Hematopoietic multipotent progenitor cell treated with erythropoietin and hydrocortisone succinate and interleukin-3 and kit ligand, for 6 days (in vitro differentiated cells): ENCODE measurements around the gene STOX2.

Experiments used
- DNase-seq: peaks from one replicate; pipeline ENCODE4 v3.0.0-alpha.2; 2015

Gene STOX2

GRCh38 chr4:183987987-183988392, 82.9 kb downstream of the STOX2 start:
- DNase-seq = peak; percentile 32

- no peak for DNase-seq
Measured at GRCh38 chr4:183988874-183989273, 83.8 kb downstream of the STOX2 start.

DNA sequence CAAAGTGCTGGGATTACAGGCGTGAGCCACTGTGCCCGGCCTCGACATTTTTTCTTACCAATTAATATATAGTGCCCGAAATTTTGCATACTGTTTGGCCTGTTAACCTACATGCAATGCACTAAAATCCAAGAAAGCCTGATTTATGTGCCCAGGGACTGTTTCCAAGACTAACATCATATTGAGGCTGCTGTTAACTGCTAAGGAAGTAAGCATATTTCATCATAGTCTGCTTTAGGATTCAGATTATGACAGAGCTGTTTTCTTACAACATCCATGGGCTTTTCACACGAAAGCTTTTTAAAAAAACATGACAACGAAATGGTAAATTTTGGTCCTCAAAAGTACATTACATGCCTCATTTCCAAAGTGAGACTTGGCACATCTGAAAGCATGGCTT, 84.4 kb downstream of the STOX2 start:
- peak; percentile 41 for DNase-seq

GRCh38 chr4:183989931-183990330, 84.8 kb downstream of the STOX2 start:
- no peak for DNase-seq

DNA sequence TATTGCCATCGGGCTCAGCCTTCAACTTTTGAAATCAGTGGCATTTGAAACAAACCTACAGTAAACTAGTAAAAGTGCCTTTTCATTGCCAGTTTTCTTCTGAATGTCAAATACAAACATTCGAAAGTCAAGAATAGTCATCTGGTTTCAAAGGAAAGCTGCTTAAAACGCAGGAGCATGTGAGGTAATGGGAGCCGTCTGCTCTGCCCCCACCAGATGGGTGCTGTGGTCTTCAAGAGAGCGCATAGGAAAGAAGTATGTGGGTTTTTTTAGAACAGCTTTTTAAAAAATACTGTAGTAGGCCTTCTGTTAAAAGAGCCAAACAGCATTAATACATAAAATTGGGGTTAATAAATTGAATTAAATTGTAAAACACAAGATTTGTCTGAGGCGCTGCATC, 88.6 kb downstream of the STOX2 start:
- DNase-seq = no peak

- no peak for DNase-seq
Measured at GRCh38 chr4:183995570-183995969, 90.5 kb downstream of the STOX2 start.

- DNase-seq = no peak
Measured at GRCh38 chr4:183996868-183997267, 91.8 kb downstream of the STOX2 start.

DNA sequence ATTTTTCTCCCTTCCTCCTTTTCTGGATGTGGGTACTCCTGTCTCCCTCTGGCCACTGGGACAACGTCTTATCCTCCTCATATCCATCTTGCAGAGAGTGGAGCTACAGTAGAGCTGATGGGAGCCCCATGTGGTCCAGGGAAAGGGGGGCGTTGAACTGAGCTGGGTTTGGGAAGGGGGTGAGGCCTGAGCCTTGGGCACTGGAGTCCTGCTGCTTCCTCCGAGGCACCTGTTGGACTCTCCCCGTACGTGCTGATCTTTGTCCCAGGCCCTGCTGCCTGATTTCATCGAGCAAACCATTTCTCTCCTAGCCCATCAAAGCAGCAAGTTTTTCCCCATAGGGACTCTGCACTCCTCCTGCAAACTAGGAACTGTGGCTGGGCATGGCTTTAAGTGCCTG, 94.3 kb downstream of the STOX2 start:
- DNase-seq = no peak

- no peak for DNase-seq
Measured at GRCh38 chr4:184000457-184001396, 95.6 kb downstream of the STOX2 start.

GRCh38 chr4:184003433-184003832, 98.3 kb downstream of the STOX2 start:
- DNase-seq = no peak

DNA sequence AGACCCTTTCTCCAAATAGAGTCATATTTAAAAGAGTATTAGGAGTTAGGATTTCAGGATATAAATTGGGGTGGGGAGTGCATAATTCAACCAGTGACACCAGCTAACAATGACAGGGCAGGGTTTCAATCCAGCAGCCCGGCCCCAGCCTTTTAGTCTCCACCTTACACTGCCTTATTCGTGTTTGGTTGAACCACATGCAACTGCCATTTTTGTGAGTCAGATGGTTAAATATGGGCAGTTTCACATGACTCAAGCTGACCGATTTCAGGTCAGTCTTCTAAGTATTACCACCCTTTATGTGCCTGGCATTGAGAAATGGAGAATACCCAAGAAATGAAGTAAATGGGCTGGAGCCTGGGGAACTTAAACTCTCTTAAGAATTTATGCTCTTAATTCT, 102.8 kb downstream of the STOX2 start:
- DNase-seq = no peak

DNA sequence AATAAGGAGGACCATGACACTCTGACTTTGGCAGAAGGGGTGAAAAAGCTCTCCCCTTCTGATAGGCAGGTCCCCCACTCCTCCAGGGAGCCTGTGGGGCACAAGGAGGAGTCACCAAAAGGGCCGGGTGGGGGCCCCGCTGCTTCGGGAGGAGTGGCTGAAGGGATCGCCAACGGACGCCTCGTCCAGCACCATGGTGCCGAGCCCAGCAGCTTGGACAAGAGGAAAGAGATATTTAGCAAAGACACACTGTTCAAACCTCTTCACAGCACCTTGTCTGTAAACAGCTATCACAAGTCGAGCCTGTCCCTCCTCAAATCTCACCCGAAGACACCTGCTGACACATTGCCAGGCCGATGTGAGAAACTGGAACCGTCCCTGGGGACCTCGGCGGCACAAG, 105.6 kb downstream of the STOX2 start:
- DNase-seq = no peak

DNA sequence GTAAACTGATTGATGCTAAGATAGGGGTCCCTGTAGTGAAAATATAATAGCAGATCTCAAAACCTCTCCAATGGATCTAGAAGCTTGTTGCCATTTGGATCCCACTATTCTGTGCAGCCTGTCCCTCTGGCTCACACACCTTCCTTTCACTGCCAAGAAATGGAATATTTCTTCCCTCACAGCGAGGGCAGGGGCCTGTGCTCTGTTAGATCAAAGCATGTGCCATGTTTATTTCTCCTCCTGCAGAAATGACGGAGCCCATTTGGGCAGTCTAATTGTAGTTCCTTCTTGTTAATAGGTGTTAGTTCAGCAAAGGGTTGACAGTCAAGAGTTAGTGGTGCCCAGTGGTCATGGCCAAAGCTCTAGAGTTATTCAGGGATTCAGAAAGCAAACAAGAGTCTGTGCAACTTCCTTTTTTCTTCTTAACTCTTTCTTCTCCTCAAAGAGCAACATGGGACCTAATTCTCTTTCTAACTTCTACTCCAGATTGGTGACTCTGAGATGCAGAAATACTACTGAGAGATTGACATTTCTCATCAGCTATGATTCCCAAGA, 106.8 kb downstream of the STOX2 start:
- peak; percentile 40 for DNase-seq

- DNase-seq = peak; percentile 69
Measured at GRCh38 chr4:184012937-184013336, 107.8 kb downstream of the STOX2 start.

DNA sequence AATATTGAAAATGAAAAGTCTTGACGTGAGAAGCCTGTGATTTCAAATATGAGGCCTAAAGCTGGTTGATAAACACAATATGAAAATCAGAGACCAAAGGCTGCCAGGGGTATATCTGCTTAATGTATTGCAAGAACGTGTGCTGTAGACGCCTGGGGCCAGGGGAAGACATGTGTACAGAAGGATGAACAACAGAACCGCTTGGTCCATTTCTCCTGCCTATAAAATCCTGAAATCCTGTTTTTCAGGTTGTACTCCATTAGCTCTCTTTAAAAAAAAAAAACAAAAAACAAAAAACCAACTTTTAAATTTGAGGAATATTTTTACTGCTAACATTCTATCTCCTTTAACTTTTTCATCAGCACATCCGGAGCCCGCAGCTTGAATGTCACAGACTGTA, 109.2 kb downstream of the STOX2 start:
- no peak for DNase-seq

DNA sequence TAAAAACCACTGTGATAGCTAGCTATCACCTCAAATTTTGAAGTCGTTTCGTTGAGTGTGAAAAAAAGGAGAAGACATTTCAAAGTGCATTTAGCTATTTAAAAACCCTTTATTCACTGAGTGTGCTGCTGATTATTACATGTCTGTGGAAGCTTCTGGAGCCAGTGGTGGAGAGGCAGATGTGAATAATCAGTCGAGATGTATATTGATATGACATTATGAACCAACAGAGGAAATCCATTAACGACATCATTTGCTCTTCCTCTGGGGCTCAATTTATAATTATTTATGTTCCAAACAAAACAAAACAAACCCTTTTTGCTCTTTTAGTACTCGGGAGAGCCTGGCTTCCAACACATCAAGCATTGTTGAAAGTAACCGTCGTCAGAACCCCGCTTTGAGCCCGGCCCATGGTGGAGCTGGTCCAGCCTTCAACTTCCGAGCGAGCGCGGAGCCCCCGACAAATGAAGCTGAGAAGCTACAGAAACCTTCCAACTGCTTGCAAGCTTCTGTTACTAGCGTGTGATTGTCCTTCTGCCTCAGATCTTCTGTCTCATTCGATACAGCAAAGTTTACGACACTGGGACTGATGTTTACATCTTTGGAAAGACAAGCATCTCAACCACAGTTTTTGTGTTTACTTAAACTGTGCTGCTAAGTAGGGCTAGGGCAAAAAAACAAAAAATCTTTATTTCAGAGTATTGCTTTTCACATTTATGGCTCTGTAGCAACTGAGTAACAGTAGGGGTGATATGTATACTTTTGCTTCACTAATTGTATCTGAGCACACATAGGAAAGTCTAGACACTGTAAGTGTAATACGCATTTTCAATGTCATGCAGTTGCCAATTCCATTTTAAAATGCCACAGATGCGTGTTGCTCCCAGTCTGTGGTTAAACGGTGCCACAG, 111.9 kb downstream of the STOX2 start:
- DNase-seq = no peak

DNA sequence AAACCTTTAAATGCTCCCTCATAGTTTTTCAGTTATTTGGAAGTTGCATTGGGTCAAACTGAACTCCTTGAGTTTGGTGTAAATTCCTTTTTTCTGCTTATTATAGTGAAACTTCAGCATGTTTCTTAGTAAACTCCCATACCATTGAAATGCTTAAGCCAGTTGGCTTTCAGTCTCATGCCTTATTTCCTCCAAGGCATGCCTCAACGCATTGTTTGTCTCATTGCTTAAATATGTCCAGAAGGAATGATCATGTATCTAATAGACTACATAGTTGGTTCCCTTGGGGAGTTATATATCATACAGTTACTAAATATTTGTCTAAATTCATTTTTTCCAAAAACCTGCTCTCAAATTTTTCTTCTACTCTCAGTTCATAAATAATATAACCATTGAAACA, 114.0 kb downstream of the STOX2 start:
- no peak for DNase-seq

DNA sequence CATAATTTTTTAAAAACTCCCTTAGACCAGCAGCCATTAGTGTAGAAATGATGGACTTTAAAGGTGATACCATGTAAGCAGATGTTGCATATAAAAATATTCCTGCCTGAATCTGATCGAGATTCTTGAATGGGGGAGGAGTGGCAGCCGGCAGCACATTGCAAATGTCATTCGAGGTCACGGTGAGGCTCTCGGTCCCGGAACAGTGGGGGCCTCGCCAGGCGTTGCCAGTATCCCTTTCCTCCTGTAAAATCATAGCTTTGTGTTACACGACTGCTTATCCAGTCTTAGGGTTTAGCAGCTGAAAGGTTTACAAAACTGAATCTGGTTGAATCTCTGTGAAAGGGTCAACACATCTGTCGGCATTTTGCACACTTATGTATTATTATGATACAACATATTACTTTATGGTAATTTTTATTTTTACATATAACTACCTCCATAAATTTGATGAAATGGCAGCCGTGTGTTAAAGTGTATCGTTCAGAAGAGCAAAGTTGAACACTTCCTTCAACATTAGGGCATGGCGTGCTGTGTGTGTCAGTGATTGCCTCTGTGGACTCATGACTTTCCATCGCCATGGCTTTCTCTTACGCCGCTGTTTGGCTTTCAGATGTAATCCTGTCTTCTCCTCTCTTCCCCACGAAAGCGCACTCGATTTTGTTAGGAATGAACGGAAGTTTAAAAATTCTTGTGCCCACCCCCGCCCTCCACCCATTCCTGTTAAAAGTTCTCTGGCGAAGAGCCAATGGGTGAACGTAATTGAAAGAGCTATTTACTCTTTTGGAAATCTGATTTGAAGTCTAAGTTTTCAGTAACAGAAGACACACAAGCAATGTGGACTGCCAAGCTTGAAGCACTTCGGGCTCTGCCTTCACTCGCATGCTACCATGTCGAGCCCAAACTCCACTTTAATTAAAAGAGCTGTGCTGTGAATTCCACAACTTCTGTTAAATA, 114.8 kb downstream of the STOX2 start:
- DNase-seq = no peak

DNA sequence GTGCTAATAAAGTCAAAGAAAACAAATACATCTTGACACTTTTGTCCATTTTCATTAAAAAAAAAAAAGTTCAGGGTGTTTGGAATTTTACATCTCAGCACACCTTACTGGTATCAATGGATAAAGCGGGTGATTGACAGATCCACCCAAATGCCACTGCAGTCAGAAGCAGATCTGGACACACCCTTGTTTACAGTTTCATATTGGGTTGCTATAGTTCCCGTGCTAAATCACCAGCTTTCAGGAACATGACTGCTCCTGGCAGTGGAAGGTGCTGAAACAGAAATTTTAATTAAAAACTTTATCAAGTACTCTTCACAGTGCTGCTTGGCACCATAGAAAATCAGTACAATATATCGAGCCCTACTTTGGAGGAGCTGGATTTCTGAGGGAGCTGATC, 116.3 kb downstream of the STOX2 start:
- DNase-seq = peak; percentile 16

DNA sequence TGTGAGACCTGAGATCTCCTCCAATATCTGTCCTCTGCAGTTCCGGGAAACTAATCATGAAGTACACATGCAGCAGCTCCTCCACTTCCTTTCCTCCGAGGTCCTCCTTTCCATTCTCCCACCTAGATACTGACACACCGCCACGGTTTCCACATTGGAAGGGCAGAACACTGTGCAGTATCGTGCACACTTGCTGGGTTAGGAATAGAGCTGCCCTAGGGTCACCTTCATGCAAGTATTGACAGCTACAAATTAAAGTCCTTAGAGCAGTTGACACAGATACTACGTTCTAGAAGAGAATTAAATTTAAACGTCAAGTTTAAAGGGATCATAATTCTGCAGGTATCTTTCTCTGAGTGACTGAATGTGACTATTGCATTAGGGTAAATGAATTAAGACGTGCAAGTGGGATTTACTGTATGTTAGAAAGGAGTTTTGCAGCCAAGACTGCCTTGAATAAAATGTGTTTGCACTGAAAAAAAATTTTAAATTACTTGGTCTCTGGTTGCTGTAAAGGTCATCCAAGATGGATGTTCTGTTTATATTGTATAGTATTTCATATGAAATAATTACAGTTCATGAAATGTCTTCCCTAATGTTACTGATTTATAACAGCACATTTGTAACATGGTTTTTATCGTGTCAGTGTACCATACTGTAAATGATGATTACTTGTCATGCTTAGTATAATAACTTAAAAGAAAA, 117.7 kb downstream of the STOX2 start:
- DNase-seq = no peak

GRCh38 chr4:184024637-184025036, 119.5 kb downstream of the STOX2 start:
- no peak for DNase-seq
